Neural cell (in vitro differentiated cells): ENCODE measurements around the gene SYNGR2. TPM values are rescaled to one million over a fixed set of nuclear protein-coding genes. Genes with fewer than 3 reads are reported as not detected.

Source experiments
- H2AFZ ChIP-seq: fragments of 200-600, 300-800 bp; sonication (generic), shearing (Covaris generic); 2 replicates; pipeline ENCODE4 v1.6.0; 2014; ENCODE audit warnings: low read depth, mild to moderate bottlenecking, antibody characterized with exemption, low read length, moderate library complexity
- H3F3A ChIP-seq: fragments of 200-600 bp; shearing (Covaris generic); 2 replicates; pipeline ENCODE4 v1.6.1; 2016; ENCODE audit warnings: mild to moderate bottlenecking, moderate library complexity, mixed read lengths, antibody characterized with exemption, low read length; ENCODE audit not compliant: insufficient read depth, poor library complexity, severe bottlenecking
- H3K27ac ChIP-seq: fragments of 200-600, 300-800 bp; sonication (generic), shearing (Covaris generic); 2 replicates; pipeline ENCODE4 v1.5.1; 2014; ENCODE audit warnings: mild to moderate bottlenecking, low read length, moderate library complexity
- H3K27me3 ChIP-seq: fragments of 300-800, 200-600 bp; sonication (generic), shearing (Covaris generic); 2 replicates; pipeline ENCODE4 v1.6.0; 2014; ENCODE audit warnings: mild to moderate bottlenecking, low read depth, low read length, moderate library complexity; ENCODE audit not compliant: insufficient read depth
- H3K36me3 ChIP-seq: fragments of 300-800, 200-600 bp; sonication (generic), shearing (Covaris generic); 2 replicates; pipeline ENCODE4 v1.5.1; 2014; ENCODE audit warnings: mild to moderate bottlenecking, antibody characterized with exemption, low read length, moderate library complexity; ENCODE audit not compliant: insufficient read depth
- H3K4me2 ChIP-seq: fragments of 300-800, 200-600 bp; sonication (generic), shearing (Covaris generic); 2 replicates; pipeline ENCODE4 v1.6.0; 2014; ENCODE audit warnings: mild to moderate bottlenecking, low read length
- H3K4me3 ChIP-seq: fragments of 300-800, 200-600 bp; sonication (generic), shearing (Covaris generic); 2 replicates; pipeline ENCODE4 v1.5.1; 2014; ENCODE audit warnings: mild to moderate bottlenecking, low read length, moderate library complexity
- H3K79me2 ChIP-seq: fragments of 200-600 bp; shearing (Covaris generic); replicated peaks from 2 replicates; pipeline ENCODE4 v1.6.0; 2014; ENCODE audit warnings: mild to moderate bottlenecking, low read length, moderate library complexity; ENCODE audit not compliant: insufficient read depth
- H3K9ac ChIP-seq: fragments of 300-800, 200-600 bp; sonication (generic), shearing (Covaris generic); 2 replicates; pipeline ENCODE4 v1.6.1; 2016; ENCODE audit warnings: mild to moderate bottlenecking, low read length, mixed read lengths
- H3K9me2 ChIP-seq: fragments of 200-600 bp; shearing (Covaris generic); 2 replicates; pipeline ENCODE4 v1.6.1; 2016; ENCODE audit warnings: mild to moderate bottlenecking, low read length, mixed read lengths; ENCODE audit not compliant: insufficient read depth
- H3K9me3 ChIP-seq: fragments of 200-600, 300-800 bp; sonication (generic), shearing (Covaris generic); 2 replicates; pipeline ENCODE4 v1.6.1; 2016; ENCODE audit warnings: mild to moderate bottlenecking, mixed run types, low read length, moderate library complexity, mixed read lengths
- H4K20me1 ChIP-seq: fragments of 200-600 bp; shearing (Covaris generic); 2 replicates; pipeline ENCODE4 v1.6.1; 2016; ENCODE audit warnings: mild to moderate bottlenecking, mixed run types; ENCODE audit not compliant: insufficient read depth
- EP300 ChIP-seq: fragments of 450-650 bp; conservative IDR thresholded peaks from 2 replicates; pipeline ENCODE4 v1.6.1; 2014; ENCODE audit warnings: antibody characterized with exemption, mild to moderate bottlenecking, moderate library complexity; ENCODE audit not compliant: poor library complexity, severe bottlenecking
- EZH2 ChIP-seq: fragments of 200-600, 300-800 bp; shearing (Covaris generic), sonication (generic); IDR thresholded peaks from 2 replicates; pipeline ENCODE4 v1.6.1; 2014; ENCODE audit warnings: antibody characterized with exemption, low read length, borderline replicate concordance, mild to moderate bottlenecking; ENCODE audit not compliant: insufficient read depth, poor library complexity, severe bottlenecking
- MXI1 ChIP-seq: fragments of 450-650 bp; conservative IDR thresholded peaks from 2 replicates; pipeline ENCODE4 v1.6.1; 2014; ENCODE audit warnings: antibody characterized with exemption, mild to moderate bottlenecking; ENCODE audit not compliant: poor library complexity, severe bottlenecking
- POLR2AphosphoS5 ChIP-seq: IDR thresholded peaks from 2 replicates; pipeline ENCODE4 v1.6.1; 2012
- RAD21 ChIP-seq: fragments of 450-650 bp; conservative IDR thresholded peaks from 2 replicates; pipeline ENCODE4 v1.6.1; 2014; ENCODE audit warnings: antibody characterized with exemption, mild to moderate bottlenecking, moderate library complexity
- REST ChIP-seq: IDR thresholded peaks from 2 replicates; pipeline ENCODE4 v1.6.1; 2012; ENCODE audit warnings: borderline replicate concordance
- SMC3 ChIP-seq: fragments of 450-650 bp; conservative IDR thresholded peaks from 2 replicates; pipeline ENCODE4 v1.6.1; 2014; ENCODE audit warnings: antibody characterized with exemption, mild to moderate bottlenecking, moderate library complexity; ENCODE audit not compliant: poor library complexity
- TAF1 ChIP-seq: IDR thresholded peaks from 2 replicates; pipeline ENCODE4 v1.6.1; 2012; ENCODE audit warnings: low read depth
- polyA plus RNA-seq: library from polyadenylated mRNA; depleted of rRNA; stranded (reverse); fragments of >200 nt; gene quantifications from 2 replicates; pipeline ENCODE4 v1.2.3, GENCODE V29; 2014
- TF ChIP-seq, protein P1 (sequence below): fragments of 450-650 bp; IDR thresholded peaks from 2 replicates; pipeline ENCODE4 v1.5.1; 2014; ENCODE audit warnings: antibody characterized with exemption, mild to moderate bottlenecking, moderate library complexity; ENCODE audit not compliant: poor library complexity, severe bottlenecking

SYNGR2 gene
- polyA plus RNA-seq, 1 donor from 2014 or later, result 3.9 TPM

GRCh38 chr17:78208486-78208885, 40.1 kb downstream of the SYNGR2 start:
- Histone ChIP-seq H3K27ac (no peak overlapping the region), H3K9me2 (no peaks in the 10 kb centered on the region), H4K20me1 (no peaks in the 10 kb centered on the region), H2AFZ (no peak overlapping the region), H3K4me3 (no peak overlapping the region), H3K9me3 (no peaks in the 10 kb centered on the region), H3K36me3 (no peaks in the 10 kb centered on the region), H3K4me2 (no peak overlapping the region), H3K27me3 (no peaks in the 10 kb centered on the region), H3K9ac (no peak overlapping the region), H3K79me2 (no peaks in the 10 kb centered on the region), H3F3A (no peaks in the 10 kb centered on the region)
- no peak for TF ChIP-seq REST
- no peak for TF ChIP-seq TAF1
- TF ChIP-seq MXI1, result no peak
- TF ChIP-seq, protein P1, sequence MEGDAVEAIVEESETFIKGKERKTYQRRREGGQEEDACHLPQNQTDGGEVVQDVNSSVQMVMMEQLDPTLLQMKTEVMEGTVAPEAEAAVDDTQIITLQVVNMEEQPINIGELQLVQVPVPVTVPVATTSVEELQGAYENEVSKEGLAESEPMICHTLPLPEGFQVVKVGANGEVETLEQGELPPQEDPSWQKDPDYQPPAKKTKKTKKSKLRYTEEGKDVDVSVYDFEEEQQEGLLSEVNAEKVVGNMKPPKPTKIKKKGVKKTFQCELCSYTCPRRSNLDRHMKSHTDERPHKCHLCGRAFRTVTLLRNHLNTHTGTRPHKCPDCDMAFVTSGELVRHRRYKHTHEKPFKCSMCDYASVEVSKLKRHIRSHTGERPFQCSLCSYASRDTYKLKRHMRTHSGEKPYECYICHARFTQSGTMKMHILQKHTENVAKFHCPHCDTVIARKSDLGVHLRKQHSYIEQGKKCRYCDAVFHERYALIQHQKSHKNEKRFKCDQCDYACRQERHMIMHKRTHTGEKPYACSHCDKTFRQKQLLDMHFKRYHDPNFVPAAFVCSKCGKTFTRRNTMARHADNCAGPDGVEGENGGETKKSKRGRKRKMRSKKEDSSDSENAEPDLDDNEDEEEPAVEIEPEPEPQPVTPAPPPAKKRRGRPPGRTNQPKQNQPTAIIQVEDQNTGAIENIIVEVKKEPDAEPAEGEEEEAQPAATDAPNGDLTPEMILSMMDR, result no peak

GRCh38 chr17:78210111-78210510, 41.7 kb downstream of the SYNGR2 start:
- Histone ChIP-seq H3K4me2 (no peak overlapping the region), H3K9ac (no peak overlapping the region), H3K27ac (no peak overlapping the region), H3F3A (no peaks in the 10 kb centered on the region), H3K79me2 (peaks cover 9% of the 10 kb centered on the region), H3K4me3 (no peak overlapping the region), H3K9me3 (no peaks in the 10 kb centered on the region), H3K9me2 (no peaks in the 10 kb centered on the region), H3K27me3 (no peaks in the 10 kb centered on the region), H2AFZ (no peak overlapping the region), H3K36me3 (no peaks in the 10 kb centered on the region), H4K20me1 (no peaks in the 10 kb centered on the region)
- no peak for TF ChIP-seq TAF1
- TF ChIP-seq, protein P1, result no peak
- no peak for TF ChIP-seq POLR2AphosphoS5
- TF ChIP-seq SMC3, result no peak
- TF ChIP-seq REST, result no peak
- TF ChIP-seq EP300, result no peak
- TF ChIP-seq MXI1, result no peak
- no peak for TF ChIP-seq EZH2
- no peak for TF ChIP-seq RAD21
